Endothelial cell of umbilical vein (primary cell): ENCODE results near the gene CBFA2T3. TPM values are rescaled to one million over a fixed set of nuclear protein-coding genes. Genes with fewer than 3 reads are reported as not detected.

ENCODE experiments used
- BruUV-seq: library from RNA; stranded (reverse); fragments of 400-500 nt; replicated peaks from 2 replicates; lab custom pipeline; 2021; lab: Mats Ljungman, UMichigan
- CTCF ChIA-PET: fragments of 300-600, 350-600 bp; sonication (Branson Sonifier 250); formaldehyde crosslinking; loops from one replicate; lab custom pipeline; 2021; ENCODE audit warnings: antibody characterized with exemption, inconsistent platforms; lab: Charles Lee
- POLR2A ChIA-PET: fragments of 300-600, 350-600 bp; sonication (Branson Sonifier 250); formaldehyde crosslinking; loops from one replicate; lab custom pipeline; 2021; ENCODE audit warnings: antibody characterized with exemption, inconsistent platforms; lab: Charles Lee
- DNase-seq: peaks from one replicate; pipeline ENCODE4 v3.0.0-alpha.2; 2011; ENCODE audit warnings: low read depth, low spot score
- FAIRE-seq: peaks from 2 replicates; lab custom pipeline; 2011; peaks lifted over from hg19 to GRCh38; lab: Jason Lieb, UNC
- H2AFZ ChIP-seq: 2 replicates; pipeline ENCODE4 v1.6.0; 2012; ENCODE audit warnings: low read depth, low read length, control low read depth, inconsistent platforms
- H3K27ac ChIP-seq: 2 replicates; pipeline ENCODE4 v1.5.1; 2011; ENCODE audit warnings: low read depth, mild to moderate bottlenecking, control low read depth, low read length, moderate library complexity; ENCODE audit not compliant: insufficient read depth
- H3K27me3 ChIP-seq, 2 experiments: 2 replicates each; pipeline versions ENCODE4 v1.6.0 to v1.6.1; 2011; ENCODE audit warnings: low read length in 2 of 2, mixed read lengths in 1 of 2; ENCODE audit not compliant: control insufficient read depth in 2 of 2, insufficient read depth in 2 of 2
- H3K36me3 ChIP-seq, 2 experiments: 2 replicates in 1 of 2; 3 replicates in 1 of 2; pipeline ENCODE4 v1.5.1; 2011; ENCODE audit warnings: low read length in 2 of 2, mild to moderate bottlenecking in 1 of 2, moderate library complexity in 1 of 2; ENCODE audit not compliant: control insufficient read depth in 2 of 2, insufficient read depth in 2 of 2; ENCODE audit errors: extremely low read depth in 1 of 2
- H3K4me1 ChIP-seq: 3 replicates; pipeline ENCODE4 v1.5.1; 2011; ENCODE audit warnings: mild to moderate bottlenecking, low read length; ENCODE audit not compliant: control insufficient read depth, insufficient read depth; ENCODE audit errors: extremely low read depth
- H3K4me2 ChIP-seq: 2 replicates; pipeline ENCODE4 v1.6.1; 2011; ENCODE audit warnings: low read length, control low read depth, mixed read lengths; ENCODE audit not compliant: insufficient read depth
- H3K4me3 ChIP-seq, 3 experiments: fragments of 200-600 bp in 1 of 3; sonication (generic), shearing (Covaris generic) in 1 of 3; replicated peaks in 1 of 3; 2 replicates each; pipeline ENCODE4 v1.5.1; 2011 to 2016; ENCODE audit warnings: control low read depth in 3 of 3, low read length in 3 of 3, mild to moderate bottlenecking in 2 of 3, inconsistent platforms in 1 of 3, low read depth in 1 of 3, moderate library complexity in 1 of 3; ENCODE audit not compliant: insufficient read depth in 1 of 3
- H3K79me2 ChIP-seq: 2 replicates; pipeline ENCODE4 v1.6.0; 2012; ENCODE audit warnings: low read length, inconsistent platforms; ENCODE audit not compliant: control insufficient read depth, insufficient read depth
- H3K9ac ChIP-seq: replicated peaks from 2 replicates; pipeline ENCODE3; 2011; ENCODE audit warnings: low read length, control low read depth; ENCODE audit not compliant: insufficient read depth; ENCODE audit errors: extremely low read depth
- H3K9me1 ChIP-seq: replicated peaks from 3 replicates; pipeline ENCODE4 v1.6.0; 2011; ENCODE audit warnings: mild to moderate bottlenecking, low read length; ENCODE audit not compliant: control insufficient read depth, insufficient read depth; ENCODE audit errors: extremely low read depth
- H3K9me3 ChIP-seq: replicated peaks from 2 replicates; pipeline ENCODE4 v1.5.1; 2012; ENCODE audit warnings: low read length, inconsistent platforms; ENCODE audit not compliant: control insufficient read depth, insufficient read depth
- H4K20me1 ChIP-seq: replicated peaks from 2 replicates; pipeline ENCODE3; 2011; ENCODE audit warnings: mild to moderate bottlenecking, low read length; ENCODE audit not compliant: control insufficient read depth, insufficient read depth; ENCODE audit errors: extremely low read depth
- CTCF ChIP-seq, 2 donors: IDR thresholded peaks; 1 replicate in 1 of 2; 2 replicates in 1 of 2; pipeline ENCODE4 v1.5.1; 2011; ENCODE audit warnings: low read length in 2 of 2, mild to moderate bottlenecking in 2 of 2, moderate library complexity in 2 of 2, control low read depth in 1 of 2, inconsistent platforms in 1 of 2, low read depth in 1 of 2; ENCODE audit not compliant: insufficient read depth in 1 of 2; ENCODE audit errors: extremely low read depth in 1 of 2
- EZH2 ChIP-seq: IDR thresholded peaks from 2 replicates; pipeline ENCODE4 v1.6.1; 2012; ENCODE audit warnings: borderline replicate concordance, low read depth, mild to moderate bottlenecking, moderate library complexity, low read length, inconsistent platforms; ENCODE audit not compliant: severe bottlenecking
- FOS ChIP-seq: IDR thresholded peaks from 2 replicates; pipeline ENCODE4 v1.6.1; 2011; ENCODE audit warnings: mild to moderate bottlenecking, low read length, moderate library complexity, borderline replicate concordance; ENCODE audit not compliant: insufficient read depth
- GATA2 ChIP-seq: IDR thresholded peaks from 2 replicates; pipeline ENCODE4 v1.7.0; 2011; ENCODE audit warnings: low read depth, mild to moderate bottlenecking, moderate library complexity, mixed read lengths, low read length; ENCODE audit not compliant: insufficient read length, insufficient read depth
- JUN ChIP-seq: IDR thresholded peaks from 2 replicates; pipeline ENCODE4 v1.6.1; 2011; ENCODE audit warnings: borderline replicate concordance, low read depth; ENCODE audit not compliant: insufficient read length, insufficient read depth
- MAX ChIP-seq: IDR thresholded peaks from 2 replicates; pipeline ENCODE4 v1.6.1; 2011; ENCODE audit not compliant: insufficient read depth, insufficient read length
- MYC ChIP-seq: IDR thresholded peaks from one replicate; pipeline ENCODE4 v1.6.1; 2011; ENCODE audit warnings: mild to moderate bottlenecking, low read depth, low read length
- POLR2A ChIP-seq: IDR thresholded peaks from 2 replicates; pipeline ENCODE4 v1.6.1; 2012; ENCODE audit warnings: low read depth, mild to moderate bottlenecking, control low read depth, low read length
- POLR2AphosphoS5 ChIP-seq: IDR thresholded peaks from 2 replicates; pipeline ENCODE4 v1.6.1; 2012; ENCODE audit warnings: low read depth, mild to moderate bottlenecking, control low read depth, low read length, moderate library complexity; ENCODE audit not compliant: insufficient read depth
- dilution Hi-C: fragments of 300-500 bp; cut with MboI; formaldehyde crosslinking; loops from one replicate; pipeline ENCODE4 v1.15.0; 2019; ENCODE audit warnings: low sequenced_read_pairs; ENCODE audit not compliant: extremely low pct_ligation_motif_present
- intact Hi-C: fragments of 100-400 bp; cut with micrococcal nuclease; formaldehyde crosslinking; loops from one replicate; pipeline ENCODE4 v1.10.0; 2022
- polyA plus RNA-seq, 4 experiments: library from polyadenylated mRNA; depleted of rRNA in 3 of 4; stranded (reverse) in 3 of 4; unstranded in 1 of 4; fragments of >200 nt; gene quantifications; 2 replicates each; pipeline versions ENCODE4 v1.2.1 to v1.2.3, GENCODE V29; 2011 to 2012; ENCODE audit warnings: missing spikeins in 1 of 4
- total RNA-seq: library from RNA; stranded (reverse); gene quantifications from 2 replicates; pipeline ENCODE4 v1.2.3, GENCODE V29; 2021

Gene CBFA2T3
- total and polyA plus RNA-seq, 2 donors (not counting 3 experiments of a cell fraction or from before 2014, with no cell fraction given), result not detected

GRCh38 chr16:88995746-88996535 lies 18.9 kb upstream of the CBFA2T3 start:
- H3K36me3 ChIP-seq, result no peaks in the 10 kb centered on the region
- POLR2A ChIA-PET, result no interaction called here
- FAIRE-seq (no peak), DNase-seq (no peak)
- no peak overlapping the region for H2AFZ ChIP-seq
- H3K9me3 ChIP-seq, result no peaks in the 10 kb centered on the region
- no peaks in the 10 kb centered on the region for H4K20me1 ChIP-seq
- no peaks in the 10 kb centered on the region for H3K4me1 ChIP-seq
- H3K27ac ChIP-seq, result no peak overlapping the region
- BruUV-seq, result no TSS peak
- no peak overlapping the region for H3K9ac ChIP-seq
- CTCF ChIA-PET, result no interaction called here
- H3K4me3 ChIP-seq, result no peak overlapping the region
- intact Hi-C loops (no loop called here), dilution Hi-C loops (no loop called here)
- no peak for TF ChIP-seq POLR2A
- no peak for TF ChIP-seq POLR2AphosphoS5
- no peak for TF ChIP-seq MYC
- no peak for TF ChIP-seq FOS
- no peak for TF ChIP-seq JUN
- TF ChIP-seq GATA2, result no peak
- no peak for TF ChIP-seq MAX
- TF ChIP-seq CTCF (IDR thresholded peaks at IDR 0.05; ENCODE audit: extremely low read depth in 1 of 2, insufficient read depth in 1 of 2, low read depth in 1 of 2, low read length in 2 of 2), result no peak
- no peak for TF ChIP-seq EZH2
- no peaks in the 10 kb centered on the region for H3K79me2 ChIP-seq
- H3K27me3 ChIP-seq, result peaks cover 0 to 1% of the 10 kb centered on the region in 2 experiments
- no peaks in the 10 kb centered on the region for H3K9me1 ChIP-seq
- H3K4me2 ChIP-seq, result no peak overlapping the region
